HG03025 (cell line): ENCODE data around the gene CD2AP.
"Not testable (repeated sequence)": the region's sequence is repeated elsewhere in the genome, so short reads cannot be mapped to it uniquely, and the experiment has no call there.

Experiments
- ATAC-seq: cut with Tn5 transposase; IDR thresholded peaks from one replicate; pipeline ENCODE4 v1.9.1; 2021; ENCODE audit warnings: mild to moderate bottlenecking, moderate library complexity; ENCODE audit not compliant: unreplicated experiment, low FRiP score

Gene CD2AP

GRCh38 chr6:47477497-47478232, at the start of gene CD2AP:
CD2AP (plus strand) TSS chr6:47477789; CDS start chr6:47478245, 456 bp downstream.
- ATAC-seq, result peak; percentile 78

- no peak for ATAC-seq
Observed at GRCh38 chr6:47428288-47428687, 49.3 kb upstream of the CD2AP start.

GRCh38 chr6:47428746-47429664, 48.6 kb upstream of the CD2AP start:
- ATAC-seq, result no peak

- no peak for ATAC-seq
Observed at GRCh38 chr6:47434372-47435253, 43.0 kb upstream of the CD2AP start.

GRCh38 chr6:47435254-47435612, 42.4 kb upstream of the CD2AP start:
- ATAC-seq, result no peak

GRCh38 chr6:47437592-47437991, 40.0 kb upstream of the CD2AP start:
- peak; percentile 65 for ATAC-seq

GRCh38 chr6:47438481-47439347, 38.9 kb upstream of the CD2AP start:
- peak; percentile 74 for ATAC-seq

- peak; percentile 33 for ATAC-seq
Observed at GRCh38 chr6:47439348-47439668, 38.3 kb upstream of the CD2AP start.

- ATAC-seq, result peak; percentile 42
Observed at GRCh38 chr6:47440719-47441118, 36.9 kb upstream of the CD2AP start.

GRCh38 chr6:47444964-47445363, 32.6 kb upstream of the CD2AP start:
- not testable (repeated sequence) for ATAC-seq

GRCh38 chr6:47446669-47447330, 30.8 kb upstream of the CD2AP start:
- no peak for ATAC-seq

- ATAC-seq, result no peak
Observed at GRCh38 chr6:47447722-47448121, 29.9 kb upstream of the CD2AP start.

GRCh38 chr6:47451162-47451561, 26.4 kb upstream of the CD2AP start:
- no peak for ATAC-seq

- ATAC-seq, result no peak
Observed at GRCh38 chr6:47452899-47453298, 24.7 kb upstream of the CD2AP start.

GRCh38 chr6:47453372-47453936, 24.1 kb upstream of the CD2AP start:
- ATAC-seq, result no peak

- no peak for ATAC-seq
Observed at GRCh38 chr6:47454713-47455396, 22.7 kb upstream of the CD2AP start.

GRCh38 chr6:47455533-47456209, 21.9 kb upstream of the CD2AP start:
- peak; percentile 84 for ATAC-seq

GRCh38 chr6:47456536-47456975, 21.0 kb upstream of the CD2AP start:
- no peak for ATAC-seq
